HL-60 (cell line): ENCODE measurements around the gene GAB2.

Source experiments
- DNase-seq, 2 experiments: peaks; one replicate each; pipeline ENCODE4 v3.0.0-alpha.2; 2010 to 2020; ENCODE audit warnings: low read depth in 1 of 2, low spot score in 1 of 2
- H3K27ac ChIP-seq: fragments of 250-450 bp; sonication (Bioruptor Pico); replicated peaks from 2 replicates; pipeline ENCODE4 v1.5.1; 2020; ENCODE audit warnings: mild to moderate bottlenecking, moderate library complexity
- H3K27me3 ChIP-seq: fragments of 250-450 bp; sonication (Bioruptor Pico); 2 replicates; pipeline ENCODE4 v1.5.1; 2021; ENCODE audit warnings: mild to moderate bottlenecking, moderate library complexity; ENCODE audit not compliant: insufficient read depth, poor library complexity, severe bottlenecking
- H3K4me3 ChIP-seq: replicated peaks from 2 replicates; pipeline ENCODE4 v1.5.1; 2011; ENCODE audit warnings: mild to moderate bottlenecking, control low read depth, low read length; ENCODE audit not compliant: insufficient read depth
- CTCF ChIP-seq: IDR thresholded peaks from one replicate; pipeline ENCODE4 v1.5.1; 2011; ENCODE audit warnings: low read length, control low read depth, inconsistent platforms; ENCODE audit not compliant: insufficient read depth
- GABPA ChIP-seq: IDR thresholded peaks from 2 replicates; pipeline ENCODE4 v1.6.1; 2012; ENCODE audit warnings: low read depth
- POLR2AphosphoS5 ChIP-seq: IDR thresholded peaks from 2 replicates; pipeline ENCODE4 v1.6.1; 2012; ENCODE audit warnings: low read depth
- REST ChIP-seq: IDR thresholded peaks from 2 replicates; pipeline ENCODE4 v1.6.1; 2012; ENCODE audit warnings: low read depth; ENCODE audit not compliant: insufficient replicate concordance
- SPI1 ChIP-seq: IDR thresholded peaks from 2 replicates; pipeline ENCODE4 v1.6.1; 2012; ENCODE audit warnings: low read depth, mild to moderate bottlenecking, borderline replicate concordance

GAB2 gene

GRCh38 chr11:78262238-78262637 is 155.4 kb downstream of the GAB2 start:
- TF ChIP-seq POLR2AphosphoS5 (no peak), REST (no peak), SPI1 (no peak), CTCF (no peak), GABPA (no peak)
- Histone ChIP-seq H3K27me3 (no peaks in the 10 kb centered on the region), H3K4me3 (no peak overlapping the region), H3K27ac (no peak overlapping the region)
- DNase-seq = no peak

GRCh38 chr11:78261828-78262227 is 155.8 kb downstream of the GAB2 start:
- no peak for TF ChIP-seq SPI1
- no peak for TF ChIP-seq POLR2AphosphoS5
- no peak for TF ChIP-seq CTCF
- TF ChIP-seq GABPA = no peak
- TF ChIP-seq REST = no peak

GRCh38 chr11:78261367-78261766 is 156.3 kb downstream of the GAB2 start:
- Histone ChIP-seq H3K27me3 (no peaks in the 10 kb centered on the region), H3K27ac (no peak overlapping the region), H3K4me3 (no peak overlapping the region)
- no peak for DNase-seq
- no peak for TF ChIP-seq POLR2AphosphoS5
- no peak for TF ChIP-seq CTCF
- TF ChIP-seq SPI1 = no peak
- no peak for TF ChIP-seq REST
- no peak for TF ChIP-seq GABPA

More at GRCh38 chr11:78261828-78262227, 155.8 kb downstream of the GAB2 start:
- H3K4me3 ChIP-seq = no peak overlapping the region
- no peak for DNase-seq
- H3K27me3 ChIP-seq = no peaks in the 10 kb centered on the region
- H3K27ac ChIP-seq = no peak overlapping the region
